HG03460 (cell line): ENCODE results near the gene KMT2A.
"Not testable (repeated sequence)": the region's sequence is repeated elsewhere in the genome, so short reads cannot be mapped to it uniquely, and the experiment has no call there.

Experiments
- ATAC-seq: cut with Tn5 transposase; IDR thresholded peaks from one replicate; pipeline ENCODE4 v1.9.1; 2021; ENCODE audit not compliant: unreplicated experiment

KMT2A gene

GRCh38 chr11:118532091-118532490 is 95.8 kb downstream of the KMT2A start:
- no peak for ATAC-seq

DNA sequence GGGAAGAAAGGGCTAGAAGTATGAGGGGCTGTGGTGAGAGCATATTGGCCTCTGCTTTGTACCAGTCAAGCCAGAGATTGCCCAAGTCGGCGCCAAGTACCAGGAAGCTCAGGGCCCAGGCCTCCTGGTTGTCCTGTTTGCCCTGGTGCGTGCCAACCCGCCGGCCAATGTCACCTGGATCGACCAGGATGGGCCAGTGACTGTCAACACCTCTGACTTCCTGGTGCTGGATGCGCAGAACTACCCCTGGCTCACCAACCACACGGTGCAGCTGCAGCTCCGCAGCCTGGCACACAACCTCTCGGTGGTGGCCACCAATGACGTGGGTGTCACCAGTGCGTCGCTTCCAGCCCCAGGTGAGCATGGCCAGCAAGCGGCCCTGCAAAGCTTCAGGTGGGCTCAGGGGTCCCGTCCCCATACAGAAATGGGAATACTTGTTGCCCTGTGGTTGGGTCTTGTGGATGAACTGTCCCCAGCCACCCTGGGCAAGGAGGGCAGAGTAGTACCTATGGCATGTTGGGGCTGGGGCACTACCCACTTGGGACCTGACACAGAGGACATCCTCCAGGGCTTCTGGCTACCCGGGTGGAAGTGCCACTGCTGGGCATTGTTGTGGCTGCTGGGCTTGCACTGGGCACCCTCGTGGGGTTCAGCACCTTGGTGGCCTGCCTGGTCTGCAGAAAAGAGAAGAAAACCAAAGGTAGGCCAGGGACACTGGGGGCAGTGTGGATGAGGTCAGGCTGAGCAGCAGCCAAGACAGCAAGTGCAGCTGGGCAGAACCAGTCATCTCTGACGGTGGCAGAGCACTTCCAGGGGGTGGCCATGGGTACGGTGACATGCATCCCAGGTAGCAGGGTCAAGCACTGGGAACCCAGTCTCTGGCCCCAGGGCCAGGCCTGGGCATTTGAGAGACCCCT is 96.8 kb downstream of the KMT2A start:
- no peak for ATAC-seq

DNA sequence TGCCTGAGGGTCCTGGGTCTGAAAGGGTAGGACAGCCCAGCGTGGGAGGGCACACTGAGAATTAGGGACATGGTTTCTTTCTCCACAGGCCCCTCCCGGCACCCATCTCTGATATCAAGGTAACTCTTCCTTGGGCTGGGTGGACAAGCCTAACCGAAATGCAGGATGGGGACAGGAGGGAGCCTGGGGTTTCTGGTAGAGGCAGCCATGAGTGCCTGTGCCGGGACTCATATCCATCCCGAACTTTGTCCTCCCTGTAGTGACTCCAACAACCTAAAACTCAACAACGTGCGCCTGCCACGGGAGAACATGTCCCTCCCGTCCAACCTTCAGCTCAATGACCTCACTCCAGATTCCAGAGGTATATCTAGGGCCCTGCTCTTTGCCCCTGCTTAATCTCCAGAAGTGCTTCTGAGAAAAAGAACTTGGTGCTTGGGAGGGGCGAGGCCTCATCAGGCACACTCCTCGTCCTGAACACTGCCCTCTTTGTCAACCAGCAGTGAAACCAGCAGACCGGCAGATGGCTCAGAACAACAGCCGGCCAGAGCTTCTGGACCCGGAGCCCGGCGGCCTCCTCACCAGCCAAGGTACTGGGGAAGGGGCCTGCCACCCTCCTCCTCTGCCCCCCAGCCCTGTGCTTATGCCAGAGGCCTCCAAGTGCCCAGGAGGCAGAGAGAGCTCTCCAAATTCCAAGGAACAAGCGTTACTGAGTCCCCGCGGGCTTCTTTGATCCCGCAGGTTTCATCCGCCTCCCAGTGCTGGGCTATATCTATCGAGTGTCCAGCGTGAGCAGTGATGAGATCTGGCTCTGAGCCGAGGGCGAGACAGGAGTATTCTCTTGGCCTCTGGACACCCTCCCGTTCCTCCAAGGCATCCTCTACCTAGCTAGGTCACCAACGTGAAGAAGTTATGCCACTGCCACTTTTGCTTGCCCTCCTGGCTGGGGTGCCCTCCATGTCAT is 97.8 kb downstream of the KMT2A start:
- ATAC-seq = no peak

- no peak for ATAC-seq
These were observed 99.0 kb downstream of the KMT2A start for GRCh38 chr11:118535261-118535660.

DNA sequence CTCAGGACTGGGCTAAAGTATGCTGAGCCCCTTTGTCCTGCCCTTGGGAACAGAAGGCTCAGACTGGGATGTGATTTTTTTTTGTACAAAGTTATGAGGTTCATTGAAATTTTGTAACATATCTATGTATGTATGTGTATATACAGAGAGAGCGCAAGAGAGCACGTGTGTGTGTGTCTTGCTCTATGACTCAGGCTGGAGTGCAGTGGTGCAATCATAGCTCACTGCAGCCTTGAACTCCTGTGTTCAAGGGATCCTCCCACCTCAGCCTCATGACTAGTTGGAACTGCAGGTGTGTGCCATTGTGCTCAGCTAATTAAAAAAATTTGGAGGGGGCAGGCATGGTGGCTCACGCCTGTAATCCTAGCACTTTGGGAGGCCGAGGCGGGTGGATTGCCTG is 100.4 kb downstream of the KMT2A start:
- ATAC-seq = no peak

DNA sequence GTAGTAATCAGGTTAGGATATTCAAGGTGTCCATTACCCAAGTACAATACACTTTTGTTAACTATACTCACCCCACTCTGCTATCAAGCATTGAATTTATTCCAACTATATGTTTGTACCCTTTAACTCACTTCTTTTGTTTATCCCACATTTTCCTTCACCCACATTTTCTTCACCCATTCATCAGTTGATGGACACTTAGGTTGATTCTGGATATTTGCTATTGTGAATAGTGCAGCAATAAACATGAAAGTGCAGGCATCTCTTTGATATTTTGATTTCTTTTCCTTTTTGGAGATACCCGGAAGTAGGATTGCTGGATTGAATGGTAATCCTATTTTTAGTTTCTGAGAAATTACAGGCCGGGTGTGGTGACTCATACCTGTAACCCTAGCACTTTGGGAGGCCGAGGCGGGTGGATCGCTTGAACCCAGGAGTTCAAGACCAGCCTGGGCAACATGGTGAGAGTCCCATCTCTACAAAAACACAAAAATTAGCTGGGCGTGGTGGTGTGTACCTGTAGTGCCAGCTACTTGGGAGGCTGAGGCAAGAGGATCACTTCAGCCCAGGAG is 101.2 kb downstream of the KMT2A start:
- no peak for ATAC-seq

DNA sequence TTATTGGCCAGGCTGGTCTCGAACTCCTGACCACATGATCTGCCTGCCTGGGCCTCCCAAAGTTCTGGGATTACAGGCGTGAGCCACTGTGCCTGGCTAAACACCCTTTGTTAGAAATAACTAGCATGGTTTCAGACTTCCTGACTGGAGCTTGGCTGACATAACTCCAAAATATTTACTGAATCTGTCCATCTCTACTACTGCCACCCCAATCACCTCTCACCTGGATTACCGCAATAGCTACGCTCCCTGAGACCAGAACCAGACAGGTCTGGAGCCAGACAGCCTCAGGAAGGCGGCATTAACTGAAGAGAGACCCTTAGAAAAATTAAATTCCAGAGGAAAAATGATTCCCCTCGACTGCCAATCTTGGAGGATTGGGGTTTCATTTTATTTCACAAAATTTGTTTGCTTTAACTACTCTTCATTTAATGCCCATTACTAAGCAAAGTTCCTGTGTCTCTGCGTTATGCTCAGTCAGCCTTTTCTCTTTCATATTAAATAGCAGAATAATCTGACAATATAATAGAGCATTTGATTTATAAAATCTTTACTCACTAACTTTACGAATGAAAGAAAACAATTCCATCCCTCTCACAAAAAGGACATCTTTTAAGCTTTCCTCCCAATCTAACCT is 107.8 kb downstream of the KMT2A start:
- ATAC-seq = no peak

DNA sequence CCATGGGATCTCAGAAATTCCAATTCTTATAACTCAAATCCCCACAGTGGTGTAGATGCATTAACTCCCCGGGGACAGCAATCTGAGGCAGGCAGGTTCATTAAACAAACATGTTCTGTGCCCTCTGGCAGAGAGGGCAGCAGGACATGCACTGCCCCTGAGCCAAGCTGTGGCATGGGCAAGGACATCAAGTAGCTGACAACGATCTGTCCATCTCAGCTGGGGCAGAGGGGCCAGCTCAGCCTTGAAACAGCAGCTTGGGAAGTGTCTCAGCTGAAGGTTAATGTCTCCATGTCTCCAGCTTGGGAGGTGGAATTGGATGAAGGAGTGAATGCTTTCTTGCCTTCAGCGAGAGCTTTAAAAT is 108.3 kb downstream of the KMT2A start:
- ATAC-seq = no peak

DNA sequence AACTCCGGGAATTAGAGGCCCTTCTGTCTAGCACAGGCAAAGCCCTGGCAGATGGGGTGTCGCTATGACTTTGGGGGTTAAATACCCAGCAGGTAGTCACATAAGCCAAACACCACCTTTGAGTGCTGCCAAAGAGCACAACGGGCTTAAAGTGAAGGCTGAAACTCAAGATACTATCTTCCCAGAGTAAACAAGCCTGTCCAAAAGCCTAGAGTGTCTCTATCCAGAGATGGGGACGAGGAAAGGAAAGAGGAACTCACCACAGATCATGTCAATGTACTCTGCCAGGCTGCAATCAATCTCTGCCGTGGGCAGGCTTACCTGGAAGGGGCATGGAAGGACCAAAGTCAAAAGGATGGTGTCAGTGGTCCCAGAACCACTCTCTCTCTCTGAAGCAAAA is 109.2 kb downstream of the KMT2A start:
- ATAC-seq = no peak

DNA sequence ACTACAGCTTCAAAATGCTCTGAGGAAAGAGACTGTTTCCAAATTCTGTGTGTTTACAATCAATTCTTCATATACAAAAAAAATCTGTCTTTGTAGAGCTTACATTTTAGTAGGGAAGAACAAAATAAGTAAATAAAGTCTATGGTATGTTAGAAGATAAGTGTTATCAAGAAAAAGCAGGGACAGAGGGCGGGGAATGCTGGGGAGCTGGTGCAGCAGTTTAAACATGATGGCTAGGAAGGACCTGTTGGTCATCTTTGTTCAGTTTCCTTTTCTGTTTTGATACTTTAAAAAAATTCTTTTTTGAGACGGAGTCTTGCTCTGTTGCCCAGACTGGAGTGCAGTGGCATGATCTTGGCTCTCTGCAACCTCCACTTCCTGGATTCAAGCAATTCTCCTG is 110.8 kb downstream of the KMT2A start:
- ATAC-seq = no peak

DNA sequence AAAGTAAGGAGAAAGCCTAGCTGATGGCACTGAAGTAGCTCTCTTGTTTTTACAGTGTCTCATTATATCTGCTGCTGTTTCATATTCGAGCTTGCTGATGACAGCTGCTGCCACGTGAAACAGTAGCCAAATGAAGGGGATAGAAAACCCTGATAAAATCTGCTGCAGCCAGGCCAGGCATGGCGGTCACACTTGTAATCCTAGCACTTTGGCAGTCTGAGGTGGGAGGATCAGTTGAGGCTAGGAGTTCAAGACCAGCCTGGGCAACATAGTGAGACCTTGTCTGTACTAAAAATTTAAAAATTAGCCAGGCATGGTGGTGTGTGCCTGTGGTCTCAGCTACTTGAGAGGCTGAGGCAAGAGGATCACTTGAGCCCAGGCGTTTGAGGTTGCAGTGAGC is 116.0 kb downstream of the KMT2A start:
- no peak for ATAC-seq

- no peak for ATAC-seq
These were observed 124.5 kb downstream of the KMT2A start for GRCh38 chr11:118560806-118561205.

GRCh38 chr11:118565051-118565450 is 128.8 kb downstream of the KMT2A start:
- no peak for ATAC-seq

GRCh38 chr11:118569670-118570069 is 133.4 kb downstream of the KMT2A start:
- ATAC-seq = no peak

GRCh38 chr11:118570787-118571186 is 134.5 kb downstream of the KMT2A start:
- no peak for ATAC-seq

GRCh38 chr11:118571701-118572060 is 135.4 kb downstream of the KMT2A start:
- ATAC-seq = not testable (repeated sequence)

DNA sequence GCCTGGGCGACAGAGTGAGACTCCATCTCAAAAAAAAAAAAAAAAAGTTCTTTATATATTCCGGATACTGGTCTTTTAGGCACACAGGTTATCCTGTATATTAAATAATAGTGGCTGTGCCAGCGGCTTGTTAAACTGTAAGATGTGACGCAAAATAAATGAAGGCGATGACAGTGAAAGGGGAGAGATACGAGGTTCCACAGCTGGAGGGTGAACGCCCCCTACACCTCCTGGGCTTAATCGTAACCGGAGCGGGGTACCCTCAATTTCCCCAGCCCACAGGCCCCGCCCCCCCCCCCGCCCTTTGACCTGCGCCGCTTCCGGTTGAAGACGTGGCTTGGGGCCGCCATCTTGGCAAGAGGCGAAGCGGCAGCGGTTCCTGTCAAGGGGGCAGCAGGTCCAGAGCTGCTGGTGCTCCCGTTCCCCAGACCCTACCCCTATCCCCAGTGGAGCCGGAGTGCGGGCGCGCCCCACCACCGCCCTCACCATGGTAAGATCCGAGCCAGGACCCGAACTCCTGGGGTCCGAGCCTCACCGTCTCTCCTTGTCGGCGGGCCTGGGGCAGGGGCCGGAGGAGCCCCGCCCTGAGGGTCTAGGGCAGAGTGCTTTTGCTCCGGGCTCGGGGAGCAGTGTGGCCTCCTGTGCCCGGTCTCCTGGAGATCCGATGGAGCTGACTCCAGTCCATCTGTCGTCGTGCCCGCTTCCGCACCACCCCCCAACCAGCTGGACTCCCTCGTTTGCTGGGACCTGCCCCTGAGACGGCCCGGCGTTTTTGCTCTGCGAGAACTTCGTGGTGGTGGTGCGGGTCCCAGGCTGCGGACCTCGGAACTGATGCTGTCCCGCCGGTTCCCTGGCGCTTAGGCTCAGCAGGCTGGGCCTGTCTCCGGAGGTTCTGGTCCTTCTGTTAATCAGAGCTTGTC is 136.0 kb downstream of the KMT2A start, which contains the start of gene ARCN1:
Gene ARCN1 (plus strand): TSS at position 349 of the 920 bp plus-strand sequence. CDS start 139 bp downstream, at position 488.
- ATAC-seq = peak; percentile 76

DNA sequence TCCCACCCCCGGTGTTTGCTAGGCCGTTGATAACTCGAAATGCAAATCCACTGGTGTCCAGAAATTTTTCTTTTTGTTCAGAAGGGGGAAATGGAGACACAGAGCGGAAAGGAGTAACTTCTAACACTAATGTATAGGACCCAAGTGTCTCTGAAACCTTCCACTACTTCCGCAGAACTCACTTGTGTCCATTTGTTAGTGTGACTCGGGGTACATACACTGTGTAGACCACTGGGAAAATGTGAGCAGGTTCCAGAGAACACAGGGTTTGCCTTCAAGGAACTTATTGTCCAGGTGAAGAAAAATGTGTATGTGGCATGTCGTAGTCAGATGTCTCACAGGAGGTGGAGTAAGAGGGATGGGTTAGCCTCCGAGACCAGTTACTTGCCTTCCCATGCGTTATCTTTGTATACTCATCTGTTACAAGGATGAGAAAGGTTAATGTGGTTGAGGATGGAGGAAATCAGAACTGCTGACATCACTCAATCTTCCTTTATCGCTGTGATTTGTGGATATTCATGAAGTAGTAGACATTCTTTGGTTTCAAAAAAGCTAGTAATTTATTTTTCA is 136.8 kb downstream of the KMT2A start:
- ATAC-seq = peak; percentile 29

- no peak for ATAC-seq
These were observed 138.3 kb downstream of the KMT2A start for GRCh38 chr11:118574636-118575035.
